T-helper 2 cell treated with Interferon-gamma antibody and Interleukin-4, amounts not matched to agents 100 ng/mL and 5 ng/mL, for 36 hours (primary cell): ENCODE results near the gene FLYWCH1. TPM values are rescaled to one million over a fixed set of nuclear protein-coding genes. Genes with fewer than 3 reads are reported as not detected.
"Not testable (repeated sequence)": the region's sequence is repeated elsewhere in the genome, so short reads cannot be mapped to it uniquely, and the experiment has no call there.

Experiments
- intact Hi-C: fragments of 100-400 bp; cut with micrococcal nuclease; formaldehyde crosslinking; loops from one replicate; pipeline ENCODE4 v1.15.1; 2023
- total RNA-seq: library from RNA; stranded (reverse); gene quantifications from 2 replicates; pipeline ENCODE4 v1.2.3, GENCODE V29; 2022

The FLYWCH1 gene
- total RNA-seq, 1 donor from 2014 or later: 67.3 TPM

DNA sequence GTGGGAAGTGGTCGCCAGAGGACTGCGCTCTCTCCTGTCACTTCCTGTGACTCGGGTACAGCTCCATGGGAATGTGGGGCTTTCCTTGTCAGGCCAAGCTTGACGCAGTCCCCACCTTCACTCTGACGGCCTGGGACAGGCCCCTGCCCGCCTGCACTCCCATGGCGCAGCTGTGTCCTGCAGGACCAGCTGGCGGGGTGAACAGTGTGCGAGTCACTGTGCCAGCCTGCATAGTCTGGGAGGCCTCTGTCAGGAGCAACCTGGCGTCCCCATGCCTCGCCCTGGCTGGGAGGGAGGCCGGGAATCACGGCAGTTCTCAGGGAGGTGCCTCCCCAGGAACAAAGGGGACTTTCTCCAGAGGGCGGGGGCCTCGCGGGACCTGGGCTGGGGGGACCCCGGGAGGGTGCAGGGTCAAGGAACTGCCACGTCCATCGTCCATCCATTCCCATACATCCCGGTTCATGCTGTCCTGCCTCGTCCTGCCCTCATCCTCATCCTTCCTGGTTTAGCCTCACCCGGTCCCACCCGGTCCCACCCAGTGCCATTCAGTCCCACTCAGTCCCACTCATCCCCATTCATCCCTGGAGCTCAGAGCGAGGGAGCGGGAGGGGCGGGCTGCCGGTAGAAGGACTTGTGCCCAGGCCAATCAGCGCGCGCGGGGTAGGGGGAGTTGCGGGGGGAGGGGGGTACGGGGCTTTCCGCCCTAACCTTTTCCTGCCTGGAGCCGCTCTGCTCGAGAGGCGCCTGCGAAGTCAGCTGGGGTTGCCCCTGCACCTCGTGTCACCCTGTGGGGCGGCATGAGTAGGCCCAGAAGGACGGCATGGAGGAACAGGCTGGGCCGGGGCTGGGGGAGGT, 13.4 kb downstream of the FLYWCH1 start:
- intact Hi-C loops: loop anchor here (10.0 kb wide), 1 partner anchor 150 kb away; the partner anchor contains the start of gene ELOB

- intact Hi-C loops: loop anchor here (2.0 to 10.0 kb wide), 2 partner anchors 51 to 151 kb away; partner anchors contain the start of gene ELOB
Measured at GRCh38 chr16:2925951-2926649, 14.4 kb downstream of the FLYWCH1 start.

- intact Hi-C loops: loop anchor here (2.0 to 10.0 kb wide), 2 partner anchors 52 to 152 kb away; partner anchors contain the start of gene ELOB
Measured at GRCh38 chr16:2926650-2926999, 14.9 kb downstream of the FLYWCH1 start.

GRCh38 chr16:2927010-2927646, 15.4 kb downstream of the FLYWCH1 start:
- intact Hi-C loops: loop anchor here (1.0 to 10.0 kb wide), 3 partner anchors 22 to 152 kb away; partner anchors contain the start of gene ELOB

DNA sequence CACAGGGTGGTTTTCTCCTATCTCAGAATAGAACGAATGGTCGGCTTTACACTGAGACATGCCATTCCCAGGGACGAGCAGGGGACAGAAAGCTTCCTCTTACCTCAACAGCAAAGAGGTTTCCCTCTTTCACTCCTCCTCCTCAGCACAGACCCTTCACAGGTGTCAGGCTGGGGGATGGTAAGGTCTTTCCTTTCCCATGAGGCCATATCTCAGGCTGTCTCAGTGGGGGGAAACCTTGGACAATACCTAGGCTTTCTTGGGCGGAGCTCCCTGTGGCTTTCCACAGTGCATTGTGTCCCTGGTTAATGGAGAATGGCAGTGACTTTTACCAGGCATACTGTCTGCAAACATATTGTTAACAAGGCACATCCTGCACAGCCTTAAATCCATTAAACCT, 16.4 kb downstream of the FLYWCH1 start:
- intact Hi-C loops: loop anchor here (10.0 kb wide), 1 partner anchor 153 kb away; the partner anchor contains the start of gene ELOB

GRCh38 chr16:2928796-2929195, 17.1 kb downstream of the FLYWCH1 start:
- intact Hi-C loops: loop anchor here (10.0 kb wide), 1 partner anchor 154 kb away; the partner anchor contains the start of gene ELOB

GRCh38 chr16:2929693-2930092, 18.0 kb downstream of the FLYWCH1 start:
- intact Hi-C loops: loop anchor here (10.0 kb wide), 1 partner anchor 155 kb away; the partner anchor contains the start of gene ELOB

GRCh38 chr16:2930236-2930635, 18.5 kb downstream of the FLYWCH1 start:
- intact Hi-C loops: no loop called here

- intact Hi-C loops: not testable (repeated sequence)
Measured at GRCh38 chr16:2931231-2931914, 19.6 kb downstream of the FLYWCH1 start.

DNA sequence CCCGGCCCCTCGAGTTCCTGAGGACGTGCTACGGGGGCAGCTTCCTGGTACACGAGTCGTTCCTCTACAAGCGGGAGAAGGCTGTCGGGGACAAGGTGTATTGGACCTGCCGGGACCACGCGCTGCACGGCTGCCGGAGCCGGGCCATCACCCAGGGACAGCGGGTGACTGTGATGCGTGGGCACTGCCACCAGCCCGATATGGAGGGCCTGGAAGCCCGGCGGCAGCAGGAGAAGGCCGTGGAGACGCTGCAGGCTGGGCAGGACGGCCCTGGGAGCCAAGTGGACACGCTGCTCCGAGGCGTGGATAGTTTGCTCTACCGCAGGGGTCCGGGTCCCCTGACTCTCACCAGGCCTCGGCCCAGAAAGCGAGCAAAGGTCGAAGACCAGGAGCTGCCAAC, 21.4 kb downstream of the FLYWCH1 start:
- intact Hi-C loops: no loop called here

- intact Hi-C loops: no loop called here
Measured at GRCh38 chr16:2933701-2934100, 22.0 kb downstream of the FLYWCH1 start.

GRCh38 chr16:2934450-2934849, 22.7 kb downstream of the FLYWCH1 start:
- intact Hi-C loops: no loop called here

DNA sequence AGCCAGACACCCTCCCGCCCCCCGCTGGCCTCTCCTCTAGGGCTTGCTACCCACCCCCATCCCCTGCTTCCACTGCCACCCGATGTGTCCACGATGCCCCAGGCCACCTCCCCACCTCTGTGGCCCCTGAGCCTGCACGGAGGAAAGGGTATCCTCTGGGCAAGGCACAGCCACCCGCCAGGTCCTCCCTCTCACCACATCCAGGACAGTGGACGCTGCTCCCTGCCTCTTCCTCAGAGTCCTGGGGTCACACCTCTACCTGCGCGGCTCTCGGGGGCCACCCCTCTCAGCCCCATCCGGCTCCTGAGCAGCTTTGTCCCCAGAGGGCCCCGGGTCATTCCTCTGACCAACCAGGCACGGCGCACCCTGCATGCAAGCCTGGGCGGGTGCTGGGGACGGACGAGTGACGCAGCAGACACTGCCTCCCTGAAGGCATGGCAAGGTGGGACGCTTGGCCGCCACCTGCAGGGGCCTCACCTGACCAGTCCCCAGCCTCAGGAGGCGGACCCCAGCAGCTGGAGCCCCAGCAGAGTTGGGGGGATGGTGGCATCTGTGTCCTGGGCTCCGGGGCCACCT, 24.8 kb downstream of the FLYWCH1 start:
- intact Hi-C loops: no loop called here

DNA sequence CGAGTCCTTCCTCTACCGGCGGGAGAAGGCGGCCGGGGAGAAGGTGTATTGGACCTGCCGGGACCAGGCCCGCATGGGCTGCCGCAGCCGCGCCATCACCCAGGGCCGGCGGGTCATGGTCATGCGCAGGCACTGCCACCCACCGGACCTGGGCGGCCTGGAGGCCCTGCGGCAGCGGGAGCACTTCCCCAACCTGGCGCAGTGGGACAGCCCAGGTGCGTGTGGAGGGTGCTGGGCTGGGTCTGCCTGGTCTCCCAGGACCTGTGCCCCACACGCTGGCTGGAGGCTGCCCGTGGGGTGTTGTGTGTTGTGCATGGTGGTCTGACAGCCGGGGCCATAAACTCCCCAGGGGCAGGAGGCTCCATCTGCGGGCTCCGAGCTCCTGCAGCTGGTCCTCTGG, 25.4 kb downstream of the FLYWCH1 start:
- intact Hi-C loops: no loop called here

- intact Hi-C loops: no loop called here
Measured at GRCh38 chr16:2938206-2938605, 26.5 kb downstream of the FLYWCH1 start.

- intact Hi-C loops: no loop called here
Measured at GRCh38 chr16:2939968-2940367, 28.2 kb downstream of the FLYWCH1 start.

DNA sequence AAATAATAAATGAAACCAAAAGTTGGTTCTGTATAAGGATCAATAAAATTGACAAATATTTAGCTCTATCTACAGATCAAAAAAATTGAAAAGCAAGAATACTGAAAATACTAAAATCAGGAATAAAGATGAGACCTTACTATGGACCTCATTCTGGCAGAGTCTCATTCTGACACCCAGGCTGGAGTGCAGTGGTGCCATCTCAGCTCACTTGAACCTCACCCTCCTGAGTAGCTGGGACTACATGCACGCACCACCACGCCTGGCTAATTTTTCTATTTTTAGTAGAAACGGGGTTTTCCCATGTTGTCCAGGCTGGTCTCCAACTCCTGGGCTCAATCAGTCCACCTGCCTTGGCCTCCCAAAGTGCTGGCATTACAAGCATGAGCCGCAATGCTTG, 30.3 kb downstream of the FLYWCH1 start:
- intact Hi-C loops: no loop called here

- intact Hi-C loops: not testable (repeated sequence)
Measured at GRCh38 chr16:2943716-2944115, 32.0 kb downstream of the FLYWCH1 start.

- intact Hi-C loops: no loop called here
Measured at GRCh38 chr16:2946649-2947048, 34.9 kb downstream of the FLYWCH1 start.

DNA sequence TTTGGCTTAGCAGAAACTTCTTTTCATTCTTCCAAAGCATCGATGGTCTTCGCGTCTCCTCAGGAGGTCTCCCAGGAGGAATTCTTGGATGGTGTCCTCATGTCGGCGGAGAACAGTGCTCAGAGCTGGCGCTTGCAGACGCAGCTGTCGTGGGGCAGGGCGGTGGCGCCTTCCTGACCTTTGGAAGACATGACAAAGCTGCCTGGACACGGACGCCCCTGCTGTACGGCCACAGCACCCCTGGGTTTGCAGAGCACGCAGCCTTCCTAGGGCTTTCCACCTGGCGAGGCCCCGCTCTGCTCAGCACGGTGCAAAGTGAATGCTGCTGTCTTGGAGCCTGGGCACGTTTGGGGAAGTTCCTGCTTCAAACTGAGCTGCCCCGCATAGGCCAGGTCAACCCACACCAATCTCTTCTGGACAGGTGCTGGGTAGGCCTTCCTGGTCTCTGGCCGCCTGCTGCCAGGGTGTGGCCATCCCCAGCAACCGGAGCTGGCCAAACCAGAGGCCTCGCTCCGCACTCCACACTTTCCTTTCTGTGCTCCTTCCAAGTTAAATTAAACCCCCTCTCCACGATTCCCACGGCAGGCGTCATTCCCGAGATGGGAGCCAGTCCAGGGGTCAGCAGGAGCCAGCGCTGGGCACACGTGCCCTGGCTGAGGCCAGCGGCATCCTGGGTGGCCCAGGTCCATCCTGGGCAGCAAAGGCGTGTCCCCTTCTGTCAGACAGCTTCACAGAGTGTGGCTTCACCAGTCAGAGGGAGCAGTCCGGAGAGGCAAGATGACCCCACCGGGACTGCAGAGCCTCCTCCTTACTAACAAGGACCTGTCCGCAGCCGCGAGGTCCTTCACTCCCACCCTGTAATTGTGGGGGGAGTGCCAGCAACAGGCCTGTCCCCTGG, 37.3 kb downstream of the FLYWCH1 start:
- intact Hi-C loops: no loop called here
